Stimulated activated CD4-positive, alpha-beta T cell treated with anti-CD3 and anti-CD28 coated beads, Interleukin-4, amount 100 ng/mL, for 4 hours (primary cell): Measurements from ENCODE around the gene NSD1.
"Not testable (repeated sequence)": the region's sequence is repeated elsewhere in the genome, so short reads cannot be mapped to it uniquely, and the experiment has no call there.

ENCODE experiments used
- DNase-seq, 2 experiments: peaks; one replicate each; pipeline ENCODE4 v3.0.0-alpha.2; 2020

The NSD1 gene

GRCh38 chr5:177296581-177296980, 163.0 kb downstream of the NSD1 start:
- DNase-seq = no peak

- no peak for DNase-seq
Measured at GRCh38 chr5:177297922-177298321, 164.3 kb downstream of the NSD1 start.

GRCh38 chr5:177299697-177300096, 166.1 kb downstream of the NSD1 start:
- DNase-seq = no peak

GRCh38 chr5:177300236-177300880, 166.8 kb downstream of the NSD1 start:
- DNase-seq = peak; percentile 17 to 68

- DNase-seq = no peak
Measured at GRCh38 chr5:177300951-177301350, 167.4 kb downstream of the NSD1 start.

GRCh38 chr5:177301503-177302165, 168.1 kb downstream of the NSD1 start:
- no peak for DNase-seq

- no peak for DNase-seq
Measured at GRCh38 chr5:177302354-177303110, 169.0 kb downstream of the NSD1 start.

- DNase-seq = peak; percentile 84 to 91
Measured at GRCh38 chr5:177303121-177303924, 169.8 kb downstream of the NSD1 start, which contains the start of the genes PRELID1 and RAB24. Gene PRELID1 (plus strand): TSS chr5:177303799. CDS start chr5:177303986, 187 bp downstream. Gene RAB24 (minus strand): TSS chr5:177303719. CDS start chr5:177303288, 431 bp downstream.

GRCh38 chr5:177303925-177304391, 170.4 kb downstream of the NSD1 start:
- no peak for DNase-seq

- no peak for DNase-seq
Measured at GRCh38 chr5:177304392-177305119, 171.0 kb downstream of the NSD1 start.

GRCh38 chr5:177306103-177306640, 172.6 kb downstream of the NSD1 start:
- not testable (repeated sequence) for DNase-seq

GRCh38 chr5:177306674-177307543, 173.3 kb downstream of the NSD1 start:
- DNase-seq = no peak

- no peak for DNase-seq
Measured at GRCh38 chr5:177307544-177308363, 174.2 kb downstream of the NSD1 start.

- no peak for DNase-seq
Measured at GRCh38 chr5:177308740-177309139, 175.2 kb downstream of the NSD1 start.

- peak; percentile 59 to 62 for DNase-seq
Measured at GRCh38 chr5:177309351-177310191, 176.0 kb downstream of the NSD1 start.

GRCh38 chr5:177310332-177310731, 176.8 kb downstream of the NSD1 start:
- no peak for DNase-seq

- no peak for DNase-seq
Measured at GRCh38 chr5:177310757-177311391, 177.3 kb downstream of the NSD1 start.

- DNase-seq = no peak
Measured at GRCh38 chr5:177311392-177311722, 177.8 kb downstream of the NSD1 start.
